Osteoblast (primary cell): Measurements from ENCODE around the gene CDK10. TPM values are rescaled to one million over a fixed set of nuclear protein-coding genes. Genes with fewer than 3 reads are reported as not detected.
"Not testable (repeated sequence)": the region's sequence is repeated elsewhere in the genome, so short reads cannot be mapped to it uniquely, and the experiment has no call there.

ENCODE experiments used
- DNase-seq: peaks from one replicate; pipeline ENCODE4 v3.0.0; 2011; ENCODE audit warnings: low spot score, mixed read lengths; ENCODE audit not compliant: insufficient read length; ENCODE audit errors: missing footprints
- H2AFZ ChIP-seq: 2 replicates; pipeline ENCODE4 v1.6.0; 2011; ENCODE audit warnings: mild to moderate bottlenecking, low read length
- H3K27ac ChIP-seq: 2 replicates; pipeline ENCODE4 v1.5.1; 2011; ENCODE audit warnings: mild to moderate bottlenecking, low read depth, low read length, moderate library complexity
- H3K27me3 ChIP-seq: 2 replicates; pipeline ENCODE4 v1.6.0; 2012; ENCODE audit warnings: mild to moderate bottlenecking, control low read depth, inconsistent platforms, low read length, moderate library complexity; ENCODE audit not compliant: insufficient read depth
- H3K36me3 ChIP-seq: 2 replicates; pipeline ENCODE4 v1.5.1; 2011; ENCODE audit warnings: mild to moderate bottlenecking, low read length, control low read depth, moderate library complexity; ENCODE audit not compliant: insufficient read depth
- H3K4me1 ChIP-seq: 2 replicates; pipeline ENCODE4 v1.5.1; 2011; ENCODE audit warnings: mild to moderate bottlenecking, low read length, control low read depth, moderate library complexity; ENCODE audit not compliant: insufficient read depth
- H3K4me2 ChIP-seq: 2 replicates; pipeline ENCODE4 v1.6.0; 2011; ENCODE audit warnings: mild to moderate bottlenecking, low read length; ENCODE audit not compliant: insufficient read depth
- H3K4me3 ChIP-seq: fragments of 200-600 bp; sonication (generic); 3 replicates; pipeline ENCODE4 v1.5.1; 2012; ENCODE audit warnings: mild to moderate bottlenecking, low read length, inconsistent platforms; ENCODE audit not compliant: insufficient read depth
- H3K79me2 ChIP-seq: 2 replicates; pipeline ENCODE4 v1.6.0; 2012; ENCODE audit warnings: mild to moderate bottlenecking, low read length, control low read depth, inconsistent platforms; ENCODE audit not compliant: insufficient read depth
- H3K9me3 ChIP-seq: 2 replicates; pipeline ENCODE4 v1.5.1; 2011; ENCODE audit warnings: low read depth, low read length, control low read depth
- H4K20me1 ChIP-seq: 2 replicates; pipeline ENCODE4 v1.6.0; 2012; ENCODE audit warnings: mild to moderate bottlenecking, low read length, control low read depth; ENCODE audit not compliant: insufficient read depth
- CTCF ChIP-seq: IDR thresholded peaks from 2 replicates; pipeline ENCODE4 v1.5.1; 2011; ENCODE audit warnings: mild to moderate bottlenecking, low read depth, low read length, moderate library complexity; ENCODE audit errors: extremely low read depth
- total RNA-seq: library from RNA; depleted of rRNA; stranded (reverse); fragments of >200 nt; gene quantifications from 2 replicates; pipeline ENCODE4 v1.2.3, GENCODE V29; 2012

CDK10 gene
- total RNA-seq, 1 donor: 37.6 TPM

GRCh38 chr16:89658221-89658879, 28.1 kb upstream of the CDK10 start:
- Histone ChIP-seq H2AFZ (peak overlapping the region; percentile 96), H3K9me3 (no peaks in the 10 kb centered on the region), H3K27ac (peak overlapping the region; percentile 52), H3K36me3 (peaks cover 13% of the 10 kb centered on the region), H3K4me2 (peak overlapping the region; percentile 99), H3K4me3 (peak overlapping the region; percentile 94), H3K27me3 (no peaks in the 10 kb centered on the region), H3K79me2 (peaks cover 63% of the 10 kb centered on the region), H4K20me1 (peaks cover 13% of the 10 kb centered on the region), H3K4me1 (peaks cover 14% of the 10 kb centered on the region)
- DNase-seq: peak; percentile 91
- TF ChIP-seq CTCF: no peak

- H3K4me1 ChIP-seq: peaks cover 14% of the 10 kb centered on the region
- no peaks in the 10 kb centered on the region for H3K27me3 ChIP-seq
- H3K27ac ChIP-seq: no peak overlapping the region
- no peak overlapping the region for H3K4me3 ChIP-seq
- TF ChIP-seq CTCF: no peak
- no peak overlapping the region for H2AFZ ChIP-seq
- H4K20me1 ChIP-seq: peaks cover 4% of the 10 kb centered on the region
- no peaks in the 10 kb centered on the region for H3K9me3 ChIP-seq
- peaks cover 49% of the 10 kb centered on the region for H3K79me2 ChIP-seq
- H3K4me2 ChIP-seq: no peak overlapping the region
- DNase-seq: no peak
- peaks cover 8% of the 10 kb centered on the region for H3K36me3 ChIP-seq
Measured at GRCh38 chr16:89660146-89660545, 26.3 kb upstream of the CDK10 start.

GRCh38 chr16:89661215-89661614, 25.3 kb upstream of the CDK10 start:
- Histone ChIP-seq H3K27ac (no peak overlapping the region), H3K4me1 (peaks cover 14% of the 10 kb centered on the region), H3K9me3 (no peaks in the 10 kb centered on the region), H3K36me3 (peaks cover 8% of the 10 kb centered on the region), H3K27me3 (no peaks in the 10 kb centered on the region), H4K20me1 (no peaks in the 10 kb centered on the region), H2AFZ (no peak overlapping the region), H3K4me2 (no peak overlapping the region), H3K4me3 (no peak overlapping the region), H3K79me2 (peaks cover 39% of the 10 kb centered on the region)
- no peak for TF ChIP-seq CTCF
- no peak for DNase-seq

- not testable (repeated sequence) for H3K9me3 ChIP-seq, H3K4me2 ChIP-seq, DNase-seq, H3K36me3 ChIP-seq, H3K4me3 ChIP-seq, H3K4me1 ChIP-seq, H3K27ac ChIP-seq, H2AFZ ChIP-seq, H3K27me3 ChIP-seq, H4K20me1 ChIP-seq
- H3K79me2 ChIP-seq: peaks cover 13% of the 10 kb centered on the region
Measured at GRCh38 chr16:89664238-89664637, 22.3 kb upstream of the CDK10 start.
